SU-DHL-6 (cell line): ENCODE measurements around the gene URB2.

ENCODE experiments used
- H2AFZ ChIP-seq: fragments of 200-600 bp; sonication (generic); 2 replicates; pipeline ENCODE4 v1.6.1; 2014; ENCODE audit warnings: low read depth, mild to moderate bottlenecking, moderate library complexity, mixed read lengths, antibody characterized with exemption, low read length; ENCODE audit not compliant: severe bottlenecking
- H3F3A ChIP-seq: fragments of 200-600 bp; shearing (Covaris generic); 2 replicates; pipeline ENCODE4 v1.6.0; 2016; ENCODE audit warnings: antibody characterized with exemption, mild to moderate bottlenecking; ENCODE audit not compliant: insufficient read depth
- H3K27ac ChIP-seq: fragments of 200-600 bp; sonication (generic); 2 replicates; pipeline ENCODE4 v1.5.1; 2016; ENCODE audit warnings: low read depth, mild to moderate bottlenecking, low read length, moderate library complexity, mixed read lengths
- H3K27me3 ChIP-seq: fragments of 200-600 bp; sonication (generic), shearing (Covaris generic); 2 replicates; pipeline ENCODE4 v1.6.0; 2014; ENCODE audit warnings: mild to moderate bottlenecking, low read length
- H3K36me3 ChIP-seq: fragments of 200-600 bp; sonication (generic); 2 replicates; pipeline ENCODE4 v1.6.1; 2014; ENCODE audit warnings: mild to moderate bottlenecking, low read length, mixed read lengths
- H3K4me2 ChIP-seq: fragments of 300-600, 200-600 bp; shearing (Covaris generic), sonication (generic); 2 replicates; pipeline ENCODE4 v1.6.0; 2014; ENCODE audit warnings: low read length, low read depth, mild to moderate bottlenecking; ENCODE audit not compliant: poor library complexity, severe bottlenecking
- H3K4me3 ChIP-seq: fragments of 200-600 bp; sonication (generic); 2 replicates; pipeline ENCODE4 v1.5.1; 2014; ENCODE audit warnings: antibody characterized with exemption, low read length, mild to moderate bottlenecking, mixed read lengths; ENCODE audit not compliant: insufficient read depth, poor library complexity, severe bottlenecking
- H3K79me2 ChIP-seq: fragments of 200-600 bp; sonication (generic); 2 replicates; pipeline ENCODE4 v1.6.1; 2014; ENCODE audit warnings: mild to moderate bottlenecking, low read length, moderate library complexity; ENCODE audit not compliant: insufficient read depth
- H3K9ac ChIP-seq: fragments of 200-600 bp; sonication (generic); 2 replicates; pipeline ENCODE4 v1.7.0; 2014; ENCODE audit warnings: mild to moderate bottlenecking, low read length
- H3K9me2 ChIP-seq: fragments of 200-600 bp; sonication (generic); replicated peaks from 2 replicates; pipeline ENCODE4 v1.6.1; 2014; ENCODE audit warnings: low read length; ENCODE audit not compliant: insufficient read depth
- H3K9me3 ChIP-seq: fragments of 200-600 bp; sonication (generic); 2 replicates; pipeline ENCODE4 v1.6.1; 2014; ENCODE audit warnings: low read length, mixed read lengths; ENCODE audit not compliant: insufficient read depth
- H4K20me1 ChIP-seq: fragments of 200-600 bp; sonication (generic); 2 replicates; pipeline ENCODE4 v1.6.1; 2014; ENCODE audit warnings: low read depth, mild to moderate bottlenecking, antibody characterized with exemption, low read length, moderate library complexity, mixed read lengths
- EZH2phosphoT487 ChIP-seq: fragments of 200-600 bp; sonication (generic), shearing (Covaris generic); conservative IDR thresholded peaks from 2 replicates; pipeline ENCODE4 v1.6.1; 2018; ENCODE audit warnings: mild to moderate bottlenecking, antibody characterized with exemption, low read length, moderate library complexity, mixed read lengths
- TF ChIP-seq, protein P1 (sequence below): fragments of 200-600 bp; sonication (generic); IDR thresholded peaks from one replicate; pipeline ENCODE4 v1.5.1; 2017; ENCODE audit warnings: antibody characterized with exemption, mild to moderate bottlenecking, low read length, moderate library complexity; ENCODE audit not compliant: insufficient read depth, poor library complexity, severe bottlenecking

Gene URB2

DNA sequence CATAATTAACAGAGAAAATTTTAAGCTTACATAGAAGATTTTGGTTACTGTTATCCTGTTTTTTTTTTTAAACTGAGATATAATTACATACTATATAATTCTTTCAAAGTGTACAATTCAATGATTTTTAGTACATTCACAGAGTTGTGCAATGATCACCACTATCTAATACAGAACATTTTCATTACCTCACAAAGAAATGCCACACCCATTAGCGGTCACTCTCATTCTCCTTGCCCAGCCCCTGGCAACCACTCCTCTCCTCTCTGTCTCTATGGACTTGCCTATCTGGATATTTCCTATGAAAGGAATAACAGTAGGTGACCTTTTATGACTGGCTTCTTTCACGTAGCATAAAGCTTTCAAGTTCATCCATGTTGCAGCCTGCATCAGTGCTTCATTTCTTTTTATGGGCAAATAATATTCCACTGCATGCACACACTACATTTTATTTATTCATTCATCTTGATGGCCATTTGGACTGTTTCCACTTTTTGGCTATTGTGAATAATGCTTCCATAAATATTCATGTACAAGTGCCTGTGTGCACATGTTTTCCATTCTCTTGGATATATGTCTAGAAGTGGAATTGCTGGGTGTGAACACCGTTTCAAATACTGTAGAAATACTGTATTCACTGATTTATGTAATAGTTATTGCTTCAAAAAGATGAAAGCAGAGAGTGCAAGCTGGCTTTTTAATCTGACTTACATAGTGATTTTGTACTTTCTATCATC is 26.7 kb upstream of the URB2 start:
- no peak overlapping the region for H3K9ac ChIP-seq
- no peaks in the 10 kb centered on the region; the same call in 1 of the 2 replicates for H3F3A ChIP-seq
- no peak overlapping the region for H3K4me2 ChIP-seq
- no peak for TF ChIP-seq EZH2phosphoT487
- TF ChIP-seq, protein P1, sequence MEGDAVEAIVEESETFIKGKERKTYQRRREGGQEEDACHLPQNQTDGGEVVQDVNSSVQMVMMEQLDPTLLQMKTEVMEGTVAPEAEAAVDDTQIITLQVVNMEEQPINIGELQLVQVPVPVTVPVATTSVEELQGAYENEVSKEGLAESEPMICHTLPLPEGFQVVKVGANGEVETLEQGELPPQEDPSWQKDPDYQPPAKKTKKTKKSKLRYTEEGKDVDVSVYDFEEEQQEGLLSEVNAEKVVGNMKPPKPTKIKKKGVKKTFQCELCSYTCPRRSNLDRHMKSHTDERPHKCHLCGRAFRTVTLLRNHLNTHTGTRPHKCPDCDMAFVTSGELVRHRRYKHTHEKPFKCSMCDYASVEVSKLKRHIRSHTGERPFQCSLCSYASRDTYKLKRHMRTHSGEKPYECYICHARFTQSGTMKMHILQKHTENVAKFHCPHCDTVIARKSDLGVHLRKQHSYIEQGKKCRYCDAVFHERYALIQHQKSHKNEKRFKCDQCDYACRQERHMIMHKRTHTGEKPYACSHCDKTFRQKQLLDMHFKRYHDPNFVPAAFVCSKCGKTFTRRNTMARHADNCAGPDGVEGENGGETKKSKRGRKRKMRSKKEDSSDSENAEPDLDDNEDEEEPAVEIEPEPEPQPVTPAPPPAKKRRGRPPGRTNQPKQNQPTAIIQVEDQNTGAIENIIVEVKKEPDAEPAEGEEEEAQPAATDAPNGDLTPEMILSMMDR: no peak
- no peak overlapping the region for H3K4me3 ChIP-seq
- no peaks in the 10 kb centered on the region for H3K9me3 ChIP-seq
- no peaks in the 10 kb centered on the region for H3K9me2 ChIP-seq
- H3K27ac ChIP-seq: no peak overlapping the region
- peaks cover 41% of the 10 kb centered on the region for H3K79me2 ChIP-seq
- no peak overlapping the region for H2AFZ ChIP-seq
- no peaks in the 10 kb centered on the region; the same call in 1 of the 2 replicates for H4K20me1 ChIP-seq
- H3K27me3 ChIP-seq: no peaks in the 10 kb centered on the region
- H3K36me3 ChIP-seq: peaks cover 22% of the 10 kb centered on the region; the same call in 1 of the 2 replicates

DNA sequence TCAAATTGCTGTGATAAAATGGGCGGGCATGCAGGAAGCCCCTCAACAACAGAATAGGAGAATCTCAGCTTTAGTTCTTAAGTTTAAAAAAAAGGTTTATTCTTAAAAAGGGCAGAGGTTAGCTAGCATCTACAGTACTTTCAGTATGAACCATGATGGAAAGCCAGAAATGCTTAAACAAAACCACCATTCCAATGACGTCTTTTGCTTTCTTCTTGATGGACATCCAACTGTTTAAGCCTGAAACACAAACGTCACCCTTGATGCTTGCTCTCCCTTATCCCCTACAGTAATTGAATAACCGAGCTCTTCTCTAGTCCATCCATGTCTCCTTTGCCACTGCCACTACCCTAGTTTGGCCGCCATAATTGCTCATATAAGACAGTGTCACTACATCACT is 25.8 kb upstream of the URB2 start:
- Histone ChIP-seq H4K20me1 (no peaks in the 10 kb centered on the region; the same call in 1 of the 2 replicates), H3K79me2 (peaks cover 41% of the 10 kb centered on the region), H3F3A (no peaks in the 10 kb centered on the region; the same call in 1 of the 2 replicates), H3K4me3 (no peak overlapping the region), H3K4me2 (no peak overlapping the region), H3K9me3 (no peaks in the 10 kb centered on the region), H3K36me3 (peaks cover 22% of the 10 kb centered on the region; the same call in 1 of the 2 replicates), H3K27ac (no peak overlapping the region), H3K9me2 (no peaks in the 10 kb centered on the region), H3K9ac (no peak overlapping the region), H2AFZ (no peak overlapping the region), H3K27me3 (no peaks in the 10 kb centered on the region)
- TF ChIP-seq, protein P1: no peak
- no peak for TF ChIP-seq EZH2phosphoT487

DNA sequence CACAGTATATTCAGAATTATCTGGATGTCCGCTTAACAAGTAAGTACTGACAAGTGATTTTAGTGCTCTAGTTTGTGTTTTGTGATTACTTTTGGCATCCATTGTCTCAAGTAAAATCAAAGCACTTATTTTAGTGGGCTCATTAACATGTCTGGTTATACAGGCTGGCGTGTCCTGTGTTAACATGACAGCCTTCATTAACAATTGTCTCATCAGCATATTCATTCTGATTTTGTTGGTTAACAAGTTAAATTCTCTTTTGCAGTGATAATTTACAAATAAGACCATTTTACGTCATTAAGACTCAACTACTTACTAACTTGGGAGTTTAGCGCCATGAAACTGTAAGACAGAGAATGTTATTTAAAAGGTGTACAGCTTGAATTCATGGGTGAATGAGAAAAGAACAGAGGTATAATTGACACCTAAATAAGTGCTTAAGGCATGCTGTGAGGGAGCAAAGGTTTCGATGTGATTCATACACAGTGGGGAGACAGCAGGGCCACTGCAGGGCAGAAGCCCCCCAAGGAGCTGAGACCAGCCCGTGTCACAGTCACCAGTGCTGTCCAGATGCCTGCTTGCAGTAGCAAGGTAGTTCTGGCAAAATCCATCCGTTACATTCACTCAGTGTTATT is 22.6 kb upstream of the URB2 start:
- Histone ChIP-seq H3K9me3 (no peaks in the 10 kb centered on the region), H3K4me3 (no peak overlapping the region), H3K9ac (no peak overlapping the region), H3K27ac (no peak overlapping the region), H4K20me1 (no peaks in the 10 kb centered on the region; the same call in 1 of the 2 replicates), H3K4me2 (no peak overlapping the region), H3K79me2 (peaks cover 24% of the 10 kb centered on the region), H3K9me2 (no peaks in the 10 kb centered on the region), H2AFZ (no peak overlapping the region), H3F3A (no peaks in the 10 kb centered on the region; the same call in 1 of the 2 replicates), H3K36me3 (peaks cover 39% of the 10 kb centered on the region), H3K27me3 (no peaks in the 10 kb centered on the region)
- TF ChIP-seq, protein P1: no peak
